Measurements from ENCODE around the gene PMPCB. TPM values are rescaled to one million over a fixed set of nuclear protein-coding genes. Genes with fewer than 3 reads are reported as not detected.

Gene PMPCB
- total RNA-seq, 1 experiment from 2014 or later: 66.8 TPM

- intact Hi-C loops (cut with micrococcal nuclease; ENCODE audit: unreplicated experiment): no loop called here
- Histone ChIP-seq H3K4me1 (ENCODE audit: insufficient read depth, low read length, poor library complexity, severe bottlenecking) (peaks cover 26% of the 10 kb centered on the region), H3K9me3 (ENCODE audit: low read depth, low read length, poor library complexity, severe bottlenecking) (no peaks in the 10 kb centered on the region), H3K27ac (ENCODE audit: low read depth, low read length, poor library complexity, severe bottlenecking) (peak within 1 kb of the TSS; percentile 86), H3K27me3 (replicated peaks; ENCODE audit: insufficient read depth, low read depth, low read length, poor library complexity) (no peaks in the 10 kb centered on the region), H3K36me3 (ENCODE audit: insufficient read depth, low read length, poor library complexity, severe bottlenecking) (peaks cover 25% of the 10 kb centered on the region), H3K4me3 (ENCODE audit: low read depth, low read length, poor library complexity, severe bottlenecking) (peak within 1 kb of the TSS; percentile 86)
- ChIA-PET POLR2A (ENCODE audit: low non-redundant PET) (no interaction called here), CTCF (no interaction called here)
- TF ChIP-seq, protein P1, sequence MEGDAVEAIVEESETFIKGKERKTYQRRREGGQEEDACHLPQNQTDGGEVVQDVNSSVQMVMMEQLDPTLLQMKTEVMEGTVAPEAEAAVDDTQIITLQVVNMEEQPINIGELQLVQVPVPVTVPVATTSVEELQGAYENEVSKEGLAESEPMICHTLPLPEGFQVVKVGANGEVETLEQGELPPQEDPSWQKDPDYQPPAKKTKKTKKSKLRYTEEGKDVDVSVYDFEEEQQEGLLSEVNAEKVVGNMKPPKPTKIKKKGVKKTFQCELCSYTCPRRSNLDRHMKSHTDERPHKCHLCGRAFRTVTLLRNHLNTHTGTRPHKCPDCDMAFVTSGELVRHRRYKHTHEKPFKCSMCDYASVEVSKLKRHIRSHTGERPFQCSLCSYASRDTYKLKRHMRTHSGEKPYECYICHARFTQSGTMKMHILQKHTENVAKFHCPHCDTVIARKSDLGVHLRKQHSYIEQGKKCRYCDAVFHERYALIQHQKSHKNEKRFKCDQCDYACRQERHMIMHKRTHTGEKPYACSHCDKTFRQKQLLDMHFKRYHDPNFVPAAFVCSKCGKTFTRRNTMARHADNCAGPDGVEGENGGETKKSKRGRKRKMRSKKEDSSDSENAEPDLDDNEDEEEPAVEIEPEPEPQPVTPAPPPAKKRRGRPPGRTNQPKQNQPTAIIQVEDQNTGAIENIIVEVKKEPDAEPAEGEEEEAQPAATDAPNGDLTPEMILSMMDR (conservative IDR thresholded peaks at IDR 0.05; ENCODE audit: low read depth, low read length): no peak
- TF ChIP-seq EZH2 (IDR thresholded peaks at IDR 0.05; ENCODE audit: borderline replicate concordance, low read depth, low read length, poor library complexity, severe bottlenecking): no peak
- no TSS peak for BruUV-seq (replicated peaks)
- peak; percentile 96 for DNase-seq (ENCODE audit: low spot score)
Observed at GRCh38 chr7:103344453-103345149, 47.4 kb downstream of the PMPCB start, which contains the start of gene DNAJC2. TSS of gene DNAJC2 (minus strand) at chr7:103344767. CDS start at chr7:103344622, 145 bp downstream.

DNA sequence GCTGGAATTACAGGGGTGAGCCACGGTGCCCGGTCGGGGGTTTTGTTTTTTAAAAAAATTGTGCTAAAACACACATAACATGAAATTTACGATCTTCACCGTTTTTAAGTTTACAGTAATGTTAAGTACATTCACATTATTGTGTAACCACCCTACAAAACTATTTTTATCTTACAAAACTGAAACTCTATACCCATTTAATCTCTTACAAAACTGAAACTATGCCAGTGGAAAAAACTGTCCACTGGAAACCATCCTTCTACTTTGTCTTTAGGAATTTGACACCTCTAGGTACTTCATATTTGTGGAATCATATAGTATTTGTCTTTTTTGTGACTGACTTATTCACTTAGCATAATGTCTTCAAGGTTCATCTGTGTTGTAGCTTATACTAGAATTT, 49.2 kb downstream of the PMPCB start:
- no peaks in the 10 kb centered on the region for H3K27me3 ChIP-seq (replicated peaks; ENCODE audit: insufficient read depth, low read depth, low read length, poor library complexity)
- POLR2A ChIA-PET (ENCODE audit: low non-redundant PET): no interaction called here
- BruUV-seq (replicated peaks): no TSS peak
- no peak overlapping the region for H3K27ac ChIP-seq (ENCODE audit: low read depth, low read length, poor library complexity, severe bottlenecking)
- H3K9me3 ChIP-seq (ENCODE audit: low read depth, low read length, poor library complexity, severe bottlenecking): no peaks in the 10 kb centered on the region
- peaks cover 12% of the 10 kb centered on the region for H3K36me3 ChIP-seq (ENCODE audit: insufficient read depth, low read length, poor library complexity, severe bottlenecking)
- H3K4me3 ChIP-seq (ENCODE audit: low read depth, low read length, poor library complexity, severe bottlenecking): no peak overlapping the region
- CTCF ChIA-PET: no interaction called here
- no peak for DNase-seq (ENCODE audit: low spot score)
- no peak for TF ChIP-seq EZH2 (IDR thresholded peaks at IDR 0.05; ENCODE audit: borderline replicate concordance, low read depth, low read length, poor library complexity, severe bottlenecking)
- TF ChIP-seq, protein P1 (conservative IDR thresholded peaks at IDR 0.05; ENCODE audit: low read depth, low read length): no peak
- peaks cover 40% of the 10 kb centered on the region for H3K4me1 ChIP-seq (ENCODE audit: insufficient read depth, low read length, poor library complexity, severe bottlenecking)
- intact Hi-C loops (cut with micrococcal nuclease; ENCODE audit: unreplicated experiment): no loop called here

DNA sequence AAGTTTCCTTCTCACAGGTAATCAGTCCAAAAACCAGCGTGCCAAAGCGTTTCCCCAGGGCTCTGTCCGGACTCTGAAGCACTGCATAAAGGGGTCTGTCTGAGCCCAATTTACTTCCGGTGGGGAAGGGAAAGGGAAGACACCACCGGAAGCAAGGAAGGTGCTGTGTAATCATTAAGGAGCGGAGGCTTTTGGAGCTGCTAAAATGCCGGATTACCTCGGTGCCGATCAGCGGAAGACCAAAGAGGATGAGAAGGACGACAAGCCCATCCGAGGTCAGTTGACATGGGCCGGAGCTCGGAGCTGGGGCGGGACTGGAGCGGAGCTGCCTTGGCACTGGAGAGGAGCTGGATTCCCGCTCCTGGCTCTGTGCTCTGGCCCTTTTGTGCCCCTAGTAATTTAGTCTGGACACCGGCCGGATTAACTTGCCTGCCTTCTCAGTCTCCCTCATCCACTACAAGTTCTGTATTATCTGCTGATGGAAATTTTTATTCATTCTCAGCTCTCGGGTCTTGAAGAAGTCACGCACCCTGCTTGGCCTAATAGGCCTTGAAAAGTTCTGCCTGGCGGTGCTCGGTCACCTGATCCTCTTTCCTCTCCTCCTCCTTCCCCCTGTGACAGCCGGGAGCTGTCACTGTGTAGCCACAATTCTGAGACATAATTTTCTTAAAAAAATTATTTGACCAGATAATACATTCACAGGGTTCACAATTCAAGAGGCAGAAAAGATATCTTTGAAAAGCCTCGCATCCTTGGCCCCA, 50.5 kb downstream of the PMPCB start, which contains the start of gene PSMC2:
PSMC2 (plus strand) TSS at position 137 of the 761 bp plus-strand sequence; CDS start at position 206, 69 bp downstream.
- CTCF ChIA-PET: no interaction called here
- TSS peak; percentile 68 for BruUV-seq (replicated peaks)
- TF ChIP-seq EZH2 (IDR thresholded peaks at IDR 0.05; ENCODE audit: borderline replicate concordance, low read depth, low read length, poor library complexity, severe bottlenecking): no peak
- TF ChIP-seq, protein P1 (conservative IDR thresholded peaks at IDR 0.05; ENCODE audit: low read depth, low read length): no peak
- H3K27ac ChIP-seq (ENCODE audit: low read depth, low read length, poor library complexity, severe bottlenecking): peak within 1 kb of the TSS; percentile 89
- peak; percentile 96 for DNase-seq (ENCODE audit: low spot score)
- intact Hi-C loops (cut with micrococcal nuclease; ENCODE audit: unreplicated experiment): no loop called here
- no peaks in the 10 kb centered on the region for H3K27me3 ChIP-seq (replicated peaks; ENCODE audit: insufficient read depth, low read depth, low read length, poor library complexity)
- H3K36me3 ChIP-seq (ENCODE audit: insufficient read depth, low read length, poor library complexity, severe bottlenecking): peaks cover 10% of the 10 kb centered on the region
- H3K9me3 ChIP-seq (ENCODE audit: low read depth, low read length, poor library complexity, severe bottlenecking): no peaks in the 10 kb centered on the region
- POLR2A ChIA-PET (ENCODE audit: low non-redundant PET): no interaction called here
- peak within 1 kb of the TSS; percentile 75 for H3K4me3 ChIP-seq (ENCODE audit: low read depth, low read length, poor library complexity, severe bottlenecking)
- H3K4me1 ChIP-seq (ENCODE audit: insufficient read depth, low read length, poor library complexity, severe bottlenecking): peaks cover 41% of the 10 kb centered on the region

All from A673 (cell line).